Fibroblast of mammary gland (primary cell): ENCODE measurements around the gene CUL4A.
"Not testable (repeated sequence)": the region's sequence is repeated elsewhere in the genome, so short reads cannot be mapped to it uniquely, and the experiment has no call there.

Experiments used
- DNase-seq: peaks from one replicate; pipeline ENCODE4 v3.0.0-alpha.2; 2010; ENCODE audit warnings: low read depth
- H3K4me3 ChIP-seq: 2 replicates; pipeline ENCODE4 v1.5.1; 2011; ENCODE audit warnings: low read depth, mild to moderate bottlenecking, low read length, moderate library complexity; ENCODE audit not compliant: control insufficient read depth
- TF ChIP-seq, protein P1 (sequence below): conservative IDR thresholded peaks from 2 replicates; pipeline ENCODE4 v1.5.1; 2011; ENCODE audit warnings: low read depth, low read length, inconsistent platforms; ENCODE audit not compliant: control insufficient read depth, insufficient read depth

Gene CUL4A

DNA sequence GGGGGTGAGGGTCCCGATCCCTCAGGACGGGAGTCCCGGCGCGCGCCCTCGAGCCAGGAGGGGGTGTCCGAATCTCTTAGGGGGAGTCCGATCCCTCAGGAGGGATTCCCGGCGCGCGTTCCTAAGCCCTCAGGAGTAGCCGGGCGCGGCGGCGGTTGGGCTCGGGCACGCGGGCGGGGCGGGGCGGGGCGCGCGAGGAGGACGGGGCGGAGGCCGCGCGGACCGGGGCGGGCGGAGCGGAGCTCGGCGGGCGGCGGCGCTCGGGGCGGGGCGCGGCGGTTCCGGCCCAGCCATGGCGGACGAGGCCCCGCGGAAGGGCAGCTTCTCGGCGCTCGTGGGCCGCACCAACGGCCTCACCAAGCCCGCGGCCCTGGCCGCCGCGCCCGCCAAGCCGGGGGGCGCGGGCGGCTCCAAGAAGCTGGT, at the start of gene CUL4A:
Gene CUL4A (plus strand): TSS at position 278 of the 423 bp plus-strand sequence. CDS start 15 bp downstream, at position 293.
- TF ChIP-seq, protein P1, sequence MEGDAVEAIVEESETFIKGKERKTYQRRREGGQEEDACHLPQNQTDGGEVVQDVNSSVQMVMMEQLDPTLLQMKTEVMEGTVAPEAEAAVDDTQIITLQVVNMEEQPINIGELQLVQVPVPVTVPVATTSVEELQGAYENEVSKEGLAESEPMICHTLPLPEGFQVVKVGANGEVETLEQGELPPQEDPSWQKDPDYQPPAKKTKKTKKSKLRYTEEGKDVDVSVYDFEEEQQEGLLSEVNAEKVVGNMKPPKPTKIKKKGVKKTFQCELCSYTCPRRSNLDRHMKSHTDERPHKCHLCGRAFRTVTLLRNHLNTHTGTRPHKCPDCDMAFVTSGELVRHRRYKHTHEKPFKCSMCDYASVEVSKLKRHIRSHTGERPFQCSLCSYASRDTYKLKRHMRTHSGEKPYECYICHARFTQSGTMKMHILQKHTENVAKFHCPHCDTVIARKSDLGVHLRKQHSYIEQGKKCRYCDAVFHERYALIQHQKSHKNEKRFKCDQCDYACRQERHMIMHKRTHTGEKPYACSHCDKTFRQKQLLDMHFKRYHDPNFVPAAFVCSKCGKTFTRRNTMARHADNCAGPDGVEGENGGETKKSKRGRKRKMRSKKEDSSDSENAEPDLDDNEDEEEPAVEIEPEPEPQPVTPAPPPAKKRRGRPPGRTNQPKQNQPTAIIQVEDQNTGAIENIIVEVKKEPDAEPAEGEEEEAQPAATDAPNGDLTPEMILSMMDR: no peak
- peak; percentile 59 for DNase-seq
- peak within 1 kb of the TSS; percentile 60 for H3K4me3 ChIP-seq

DNA sequence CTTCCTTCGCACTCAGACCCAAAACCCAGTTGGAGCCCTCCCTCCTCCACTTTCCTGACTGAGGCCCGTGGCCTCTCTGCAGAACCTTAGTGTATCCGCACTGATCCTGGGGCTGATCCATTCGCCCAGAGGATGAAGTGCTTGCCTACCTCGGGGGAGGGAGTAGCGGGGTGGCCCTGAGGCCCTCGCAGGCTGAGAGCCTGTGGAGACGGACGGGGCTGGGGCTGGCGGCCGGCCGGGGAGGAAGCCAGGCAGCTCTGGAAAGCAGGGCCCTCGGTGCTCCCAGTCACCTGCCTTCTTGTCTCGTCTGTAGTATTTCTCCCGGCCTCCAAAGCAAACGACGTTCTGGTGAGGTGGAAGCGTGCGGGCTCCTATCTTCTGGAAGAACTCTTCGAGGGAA, 49.7 kb upstream of the CUL4A start:
- H3K4me3 ChIP-seq: no peak overlapping the region
- TF ChIP-seq, protein P1: no peak
- DNase-seq: no peak

DNA sequence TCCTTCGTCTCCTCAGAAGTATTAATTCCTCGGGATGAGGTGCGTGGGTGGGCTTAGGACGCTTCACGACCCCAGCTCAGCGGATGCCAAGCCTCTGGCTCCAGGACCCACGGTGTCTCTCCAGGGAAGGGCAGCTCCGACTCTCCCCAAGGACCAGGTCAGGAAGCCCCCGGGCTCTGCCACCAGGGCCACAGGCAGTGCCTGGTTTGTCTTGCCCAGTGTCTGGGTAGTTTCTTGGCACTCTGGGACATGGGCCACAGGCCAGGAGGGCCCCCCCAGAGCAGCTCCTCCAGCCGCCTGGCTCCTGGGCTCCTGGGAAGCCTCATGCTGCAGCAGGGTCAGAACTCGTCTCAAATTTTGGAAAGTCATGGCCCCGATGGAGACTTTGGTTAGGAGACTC, 48.4 kb upstream of the CUL4A start:
- DNase-seq: no peak
- H3K4me3 ChIP-seq: no peak overlapping the region

DNA sequence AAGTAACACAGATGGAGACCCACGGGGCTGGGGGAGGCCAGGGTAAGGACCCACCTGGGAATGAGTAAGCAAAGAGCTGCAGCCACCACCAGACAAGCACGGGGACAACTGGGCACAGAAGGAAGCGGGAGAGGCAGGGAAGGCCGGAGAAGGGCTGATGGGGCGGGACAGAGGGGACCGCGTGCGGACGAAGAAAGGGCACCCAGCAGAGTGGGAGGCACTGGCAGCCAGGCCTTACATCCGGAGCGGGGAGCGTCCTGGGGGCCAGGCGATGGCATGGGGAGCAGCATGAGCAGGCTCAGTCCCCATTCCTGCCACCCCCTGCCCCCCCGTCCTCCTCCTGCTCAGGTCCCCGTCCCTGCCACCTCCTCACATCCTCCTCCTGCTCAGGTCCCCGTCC, 48.0 kb upstream of the CUL4A start:
- DNase-seq: no peak
- no peak overlapping the region for H3K4me3 ChIP-seq
- TF ChIP-seq, protein P1: no peak

More for the DNA sequence above, 48.4 kb upstream of the CUL4A start:
- TF ChIP-seq, protein P1: no peak

DNA sequence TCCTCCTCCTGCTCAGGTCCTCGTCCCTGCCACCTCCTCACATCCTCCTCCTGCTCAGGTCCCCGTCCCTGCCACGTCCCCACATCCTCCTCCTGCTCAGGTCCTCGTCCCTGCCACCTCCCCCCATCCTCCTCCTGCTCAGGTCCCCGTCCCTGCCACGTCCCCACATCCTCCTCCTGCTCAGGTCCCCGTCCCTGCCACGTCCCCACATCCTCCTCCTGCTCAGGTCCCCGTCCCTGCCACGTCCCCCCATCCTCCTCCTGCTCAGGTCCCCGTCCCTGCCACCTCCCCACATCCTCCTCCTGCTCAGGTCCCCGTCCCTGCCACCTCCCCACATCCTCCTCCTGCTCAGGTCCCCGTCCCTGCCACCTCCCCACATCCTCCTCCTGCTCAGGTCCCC, 47.4 kb upstream of the CUL4A start:
- H3K4me3 ChIP-seq, DNase-seq: not testable (repeated sequence)

DNA sequence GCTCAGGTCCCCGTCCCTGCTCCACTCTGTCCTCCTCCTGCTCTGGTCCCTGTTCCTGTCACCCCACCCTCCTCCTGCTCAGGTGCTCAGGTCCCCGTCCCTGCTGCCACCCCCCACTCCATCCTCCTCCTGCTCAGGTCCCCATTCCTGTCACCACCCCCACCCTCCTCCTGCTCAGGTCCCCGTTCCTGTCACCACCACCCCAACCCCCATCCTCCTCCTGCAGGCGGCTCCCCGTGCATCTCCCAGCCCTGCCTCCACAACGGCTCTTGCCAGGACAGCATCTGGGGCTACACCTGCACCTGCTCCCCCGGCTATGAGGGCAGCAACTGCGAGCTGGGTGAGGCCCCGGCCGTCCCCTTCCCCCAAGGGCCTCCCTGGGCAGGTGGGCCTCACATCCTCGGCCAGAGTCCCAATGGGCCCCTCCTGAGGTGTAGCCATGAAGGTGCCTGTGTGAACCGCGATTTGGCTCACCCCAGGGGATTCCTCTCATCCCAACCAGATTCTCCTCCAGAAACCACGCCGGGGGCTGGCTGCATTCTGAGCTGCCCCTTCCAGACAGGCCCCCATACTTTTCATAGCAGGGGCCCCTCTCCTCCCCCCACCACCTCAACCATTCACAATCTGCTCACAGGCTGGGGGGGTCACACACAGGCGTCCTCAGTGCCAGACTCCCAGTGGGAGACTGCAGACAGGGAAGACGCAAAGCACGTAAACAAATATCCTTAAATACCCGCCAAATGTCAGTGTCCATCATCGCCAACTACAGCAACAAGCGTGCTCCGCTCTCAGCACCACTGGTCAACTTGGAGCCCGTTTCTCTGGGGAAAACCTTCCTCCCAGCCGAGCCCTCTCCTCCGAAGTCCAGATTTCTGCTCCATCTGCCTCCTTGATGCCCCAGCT, 46.4 kb upstream of the CUL4A start:
- H3K4me3 ChIP-seq: no peak overlapping the region
- no peak for DNase-seq
- TF ChIP-seq, protein P1: no peak

DNA sequence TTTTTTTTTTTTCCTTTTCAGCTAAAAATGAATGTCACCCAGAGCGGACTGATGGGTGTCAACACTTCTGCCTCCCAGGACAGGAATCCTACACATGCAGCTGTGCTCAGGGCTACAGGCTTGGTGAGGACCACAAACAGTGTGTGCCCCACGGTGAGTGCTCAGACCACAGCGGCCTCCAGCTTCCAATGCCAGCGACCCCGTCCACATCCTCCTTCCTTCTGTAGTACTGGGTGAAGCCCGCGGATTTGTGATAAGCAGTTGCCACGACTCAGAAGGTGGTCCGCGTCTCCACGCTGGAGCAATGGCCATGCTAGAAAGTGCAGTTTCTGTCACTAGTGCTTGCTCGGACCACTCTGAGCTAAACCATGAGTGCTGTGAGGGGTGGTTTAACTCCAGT, 44.9 kb upstream of the CUL4A start:
- no peak for DNase-seq
- TF ChIP-seq, protein P1: no peak
- no peak overlapping the region for H3K4me3 ChIP-seq
